HL-60 (cell line): ENCODE measurements around the gene TNIK.

ENCODE experiments used
- CTCF ChIP-seq: IDR thresholded peaks from one replicate; pipeline ENCODE4 v1.5.1; 2011; ENCODE audit warnings: low read length, control low read depth, inconsistent platforms; ENCODE audit not compliant: insufficient read depth
- GABPA ChIP-seq: IDR thresholded peaks from 2 replicates; pipeline ENCODE4 v1.6.1; 2012; ENCODE audit warnings: low read depth
- REST ChIP-seq: IDR thresholded peaks from 2 replicates; pipeline ENCODE4 v1.6.1; 2012; ENCODE audit warnings: low read depth; ENCODE audit not compliant: insufficient replicate concordance

- TF ChIP-seq CTCF: no peak
- no peak for TF ChIP-seq REST
- no peak for TF ChIP-seq GABPA
These were observed 145.1 kb downstream of the TNIK start for GRCh38 chr3:171315101-171315500.
